K562 (cell line): ENCODE measurements around the gene EVI5L. TPM values are rescaled to one million over a fixed set of nuclear protein-coding genes. Genes with fewer than 3 reads are reported as not detected.

Experiments used
- HEY1 ChIP-seq: fragments of 250-450 bp; sonication (Bioruptor Pico); IDR thresholded peaks from 2 replicates; pipeline ENCODE4 v1.5.0; 2020; ENCODE audit warnings: mild to moderate bottlenecking, moderate library complexity, borderline replicate concordance
- POU5F1 ChIP-seq: fragments of 150-350 bp; IDR thresholded peaks from 2 replicates; pipeline ENCODE4 v1.6.1; 2014; ENCODE audit warnings: borderline replicate concordance, low read length, low read depth, mild to moderate bottlenecking; ENCODE audit not compliant: partially characterized antibody
- TAF7 ChIP-seq: fragments of 450-650 bp; IDR thresholded peaks from 2 replicates; pipeline ENCODE4 v1.6.1; 2016; ENCODE audit warnings: missing genetic modification characterization, missing compliant biosample characterization
- TEAD4 ChIP-seq, 2 experiments: sonication (generic) in 1 of 2; formaldehyde crosslinking in 1 of 2; IDR thresholded peaks; 2 replicates each; pipeline versions ENCODE4 v1.6.1 to v1.8.0; 2012 to 2022; ENCODE audit warnings: borderline replicate concordance in 1 of 2, inconsistent platforms in 1 of 2, low read length in 1 of 2, mild to moderate bottlenecking in 1 of 2, missing genetic modification reagents in 1 of 2
- ZNF165 ChIP-seq: fragments of 250-450 bp; sonication (Bioruptor Pico); IDR thresholded peaks from 2 replicates; pipeline ENCODE4 v1.4.0; 2020; ENCODE audit warnings: borderline replicate concordance
- polyA plus RNA-seq, 8 experiments: library from polyadenylated mRNA; depleted of rRNA in 4 of 8; stranded (reverse) in 5 of 8; unstranded in 3 of 8; fragments of >200 nt; fragmentation: Nextera tagmentation in 2 of 8; fragmentation: Illumina TruSeq in 1 of 8; extraction: Ambion mirVana in 2 of 8; extraction: Trizol in 1 of 8; gene quantifications; 2 replicates each; pipeline versions ENCODE4 v1.2.1 to v1.2.3, GENCODE V29; 2011 to 2014; ENCODE audit warnings: inconsistent platforms in 1 of 8, missing spikeins in 1 of 8
- total RNA-seq, 7 experiments: library from RNA; depleted of rRNA in 6 of 7; stranded (reverse); fragments of >200 nt in 6 of 7; fragmentation: Illumina TruSeq in 2 of 7; extraction: Trizol in 2 of 7; gene quantifications; 2 replicates each; pipeline versions ENCODE4 v1.2.1 to v1.2.3, GENCODE V29; 2011 to 2021; ENCODE audit warnings: low replicate concordance in 1 of 7
- TF ChIP-seq, protein P1 (sequence below): fragments of 250-450 bp; sonication (Bioruptor Pico); IDR thresholded peaks from 2 replicates; pipeline ENCODE4 v1.5.0; 2021; ENCODE audit warnings: mild to moderate bottlenecking, borderline replicate concordance
- TF ChIP-seq, protein P2 (sequence below): fragments of 450-650 bp; conservative IDR thresholded peaks from 2 replicates; pipeline ENCODE4 v1.6.1; 2016; ENCODE audit warnings: missing genetic modification characterization, low read depth, mild to moderate bottlenecking, missing compliant biosample characterization, moderate library complexity
- TF ChIP-seq, protein P3 (sequence below): fragments of 450-650 bp; IDR thresholded peaks from 2 replicates; pipeline ENCODE4 v1.6.1; 2016

Gene EVI5L
- total and polyA plus RNA-seq, 9 of the 15 experiments (the other 6 are each of a cell fraction or from before 2014, with no cell fraction given) = 0.69 to 1.8 (median 1.2) TPM; not detected in 2

DNA sequence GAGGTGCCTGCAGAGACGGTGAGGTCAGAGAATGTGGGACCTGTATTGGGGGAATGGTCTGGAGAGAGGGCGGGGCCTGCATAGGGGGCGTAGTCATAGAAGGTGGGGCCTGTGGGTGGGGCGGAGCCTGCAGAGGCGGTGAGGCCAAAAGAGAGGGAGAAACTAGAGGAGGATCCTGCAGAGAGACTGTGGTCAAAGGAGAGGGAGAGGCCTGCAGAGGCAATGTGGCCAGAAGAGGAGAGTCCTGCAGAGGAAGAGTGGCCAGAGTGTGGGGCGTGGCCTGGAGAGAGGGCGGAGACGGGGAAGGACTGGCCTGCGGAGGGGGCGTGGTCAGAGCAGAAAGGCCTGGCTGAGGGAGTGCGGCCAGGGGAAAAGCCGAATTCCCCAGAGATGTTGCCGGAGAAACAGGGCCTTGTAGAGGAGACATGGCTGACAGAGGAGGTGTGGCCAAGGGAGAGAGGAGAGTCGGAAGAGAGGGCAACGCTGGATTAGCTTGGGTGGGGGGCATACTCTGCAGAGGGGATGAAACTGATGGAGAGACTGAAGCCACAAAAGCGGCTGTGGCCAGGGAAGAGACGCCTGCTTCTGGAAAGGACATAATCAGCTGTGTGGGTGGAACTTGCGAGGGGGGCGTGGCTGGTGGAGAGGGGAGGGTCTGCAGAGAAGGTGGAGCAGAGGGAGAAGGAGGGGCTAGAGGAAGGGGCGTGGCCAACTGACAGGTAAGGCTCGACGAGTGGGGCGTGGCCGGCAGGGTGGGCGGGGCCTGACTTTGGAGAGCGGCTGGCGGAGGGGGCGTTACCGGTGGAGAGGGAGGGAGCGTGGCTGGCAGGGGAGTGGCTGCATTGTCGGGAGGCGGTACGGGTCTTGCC is 41.7 kb downstream of the EVI5L start (continued):
- TF ChIP-seq, protein P1, sequence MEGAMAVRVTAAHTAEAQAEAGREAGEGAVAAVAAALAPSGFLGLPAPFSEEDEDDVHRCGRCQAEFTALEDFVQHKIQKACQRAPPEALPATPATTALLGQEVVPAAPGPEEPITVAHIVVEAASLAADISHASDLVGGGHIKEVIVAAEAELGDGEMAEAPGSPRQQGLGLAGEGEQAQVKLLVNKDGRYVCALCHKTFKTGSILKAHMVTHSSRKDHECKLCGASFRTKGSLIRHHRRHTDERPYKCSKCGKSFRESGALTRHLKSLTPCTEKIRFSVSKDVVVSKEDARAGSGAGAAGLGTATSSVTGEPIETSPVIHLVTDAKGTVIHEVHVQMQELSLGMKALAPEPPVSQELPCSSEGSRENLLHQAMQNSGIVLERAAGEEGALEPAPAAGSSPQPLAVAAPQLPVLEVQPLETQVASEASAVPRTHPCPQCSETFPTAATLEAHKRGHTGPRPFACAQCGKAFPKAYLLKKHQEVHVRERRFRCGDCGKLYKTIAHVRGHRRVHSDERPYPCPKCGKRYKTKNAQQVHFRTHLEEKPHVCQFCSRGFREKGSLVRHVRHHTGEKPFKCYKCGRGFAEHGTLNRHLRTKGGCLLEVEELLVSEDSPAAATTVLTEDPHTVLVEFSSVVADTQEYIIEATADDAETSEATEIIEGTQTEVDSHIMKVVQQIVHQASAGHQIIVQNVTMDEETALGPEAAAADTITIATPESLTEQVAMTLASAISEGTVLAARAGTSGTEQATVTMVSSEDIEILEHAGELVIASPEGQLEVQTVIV (CRISPR knock-in tag) = no peak
- TF ChIP-seq, protein P2, sequence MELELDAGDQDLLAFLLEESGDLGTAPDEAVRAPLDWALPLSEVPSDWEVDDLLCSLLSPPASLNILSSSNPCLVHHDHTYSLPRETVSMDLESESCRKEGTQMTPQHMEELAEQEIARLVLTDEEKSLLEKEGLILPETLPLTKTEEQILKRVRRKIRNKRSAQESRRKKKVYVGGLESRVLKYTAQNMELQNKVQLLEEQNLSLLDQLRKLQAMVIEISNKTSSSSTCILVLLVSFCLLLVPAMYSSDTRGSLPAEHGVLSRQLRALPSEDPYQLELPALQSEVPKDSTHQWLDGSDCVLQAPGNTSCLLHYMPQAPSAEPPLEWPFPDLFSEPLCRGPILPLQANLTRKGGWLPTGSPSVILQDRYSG (tag) = no peak
- TF ChIP-seq TAF7 = no peak
- TF ChIP-seq ZNF165 = no peak
- no peak for TF ChIP-seq TEAD4 (IDR thresholded peaks at IDR 0.05; ENCODE audit: low read length)
- no peak for TF ChIP-seq TEAD4 (CRISPR knock-in tag; IDR thresholded peaks at IDR 0.05; ENCODE audit: borderline replicate concordance)
- TF ChIP-seq, protein P3, sequence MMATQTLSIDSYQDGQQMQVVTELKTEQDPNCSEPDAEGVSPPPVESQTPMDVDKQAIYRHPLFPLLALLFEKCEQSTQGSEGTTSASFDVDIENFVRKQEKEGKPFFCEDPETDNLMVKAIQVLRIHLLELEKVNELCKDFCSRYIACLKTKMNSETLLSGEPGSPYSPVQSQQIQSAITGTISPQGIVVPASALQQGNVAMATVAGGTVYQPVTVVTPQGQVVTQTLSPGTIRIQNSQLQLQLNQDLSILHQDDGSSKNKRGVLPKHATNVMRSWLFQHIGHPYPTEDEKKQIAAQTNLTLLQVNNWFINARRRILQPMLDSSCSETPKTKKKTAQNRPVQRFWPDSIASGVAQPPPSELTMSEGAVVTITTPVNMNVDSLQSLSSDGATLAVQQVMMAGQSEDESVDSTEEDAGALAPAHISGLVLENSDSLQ = peak; percentile 92
- TF ChIP-seq POU5F1 = no peak
- TF ChIP-seq HEY1 (CRISPR knock-in tag) = no peak
